Spleen (tissue), 7 donors: Measurements from ENCODE around the gene CUX1.

Experiments
- CTCF ChIP-seq, 11 experiments: fragments of 200-600 bp in 7 of 11; fragments of 450-650 bp in 4 of 11; sonication (generic) in 4 of 11; IDR thresholded peaks in 8 of 11; conservative IDR thresholded peaks in 3 of 11; 1 replicate in 7 of 11; 2 replicates in 4 of 11; pipeline versions ENCODE4 v1.4.0 to v1.8.0; 2016 to 2021; ENCODE audit warnings: antibody characterized with exemption in 11 of 11, inconsistent platforms in 4 of 11, mild to moderate bottlenecking in 1 of 11
- POLR2A ChIP-seq, 3 donors: fragments of 450-650 bp; IDR thresholded peaks; one replicate each; pipeline ENCODE4 v1.5.1; 2017; ENCODE audit warnings: antibody characterized with exemption in 3 of 3, mild to moderate bottlenecking in 1 of 3
- donor health status: DM: no; HTN: no; CAD: no; lungs with moderate emphysema.
- donor health status: DM: no; HTN: no; CAD: no.
- donor health status: DM: no; HTN: no; CAD: no.

GRCh38 chr7:101933028-101933427 is 115.6 kb downstream of the CUX1 start:
- TF ChIP-seq CTCF (IDR thresholded peaks at IDR 0.05 in 8 of 11, conservative IDR thresholded peaks at IDR 0.05 in 3 of 11) = no peak
- TF ChIP-seq POLR2A (IDR thresholded peaks at IDR 0.05) = no peak
